Smooth muscle cell (in vitro differentiated cells): ENCODE measurements around the gene SLC47A2. TPM values are rescaled to one million over a fixed set of nuclear protein-coding genes. Genes with fewer than 3 reads are reported as not detected.

Experiments
- DNase-seq: peaks from one replicate; lab custom pipeline; 2025; ENCODE audit not compliant: unreplicated experiment; lab: John Stamatoyannopoulos, UW
- H2AFZ ChIP-seq: fragments of 200-600 bp; sonication (generic); 2 replicates; pipeline ENCODE4 v1.6.0; 2016; ENCODE audit warnings: antibody characterized with exemption, low read depth, mild to moderate bottlenecking
- H3F3A ChIP-seq: fragments of 200-600 bp; sonication (generic); 2 replicates; pipeline ENCODE4 v1.6.0; 2017; ENCODE audit warnings: antibody characterized with exemption, low read depth
- H3K27ac ChIP-seq: fragments of 200-600 bp; sonication (generic); 2 replicates; pipeline ENCODE4 v1.5.1; 2016; ENCODE audit warnings: low read depth, mild to moderate bottlenecking
- H3K27me3 ChIP-seq: fragments of 200-600 bp; sonication (generic); 2 replicates; pipeline ENCODE4 v1.6.1; 2016; ENCODE audit warnings: low read depth, mild to moderate bottlenecking
- H3K36me3 ChIP-seq: fragments of 200-600 bp; sonication (generic); 2 replicates; pipeline ENCODE4 v1.5.1; 2016; ENCODE audit warnings: low read depth
- H3K4me1 ChIP-seq: fragments of 200-600 bp; sonication (generic); 2 replicates; pipeline ENCODE4 v1.5.1; 2016; ENCODE audit warnings: low read depth
- H3K4me2 ChIP-seq: fragments of 200-600 bp; sonication (generic); 2 replicates; pipeline ENCODE4 v1.6.0; 2016; ENCODE audit warnings: mild to moderate bottlenecking
- H3K4me3 ChIP-seq: fragments of 200-600 bp; sonication (generic); 2 replicates; pipeline ENCODE4 v1.5.1; 2016; ENCODE audit warnings: mild to moderate bottlenecking
- H3K79me2 ChIP-seq: fragments of 200-600 bp; sonication (generic); 2 replicates; pipeline ENCODE4 v1.6.0; 2016; ENCODE audit warnings: low read depth, mild to moderate bottlenecking
- H3K9ac ChIP-seq: fragments of 200-600 bp; sonication (generic); 2 replicates; pipeline ENCODE4 v1.6.0; 2016; ENCODE audit warnings: low read depth
- H3K9me3 ChIP-seq: fragments of 200-600 bp; sonication (generic); replicated peaks from 2 replicates; pipeline ENCODE4 v1.5.1; 2016; ENCODE audit warnings: low read depth
- H4K20me1 ChIP-seq: fragments of 200-600 bp; sonication (generic); 2 replicates; pipeline ENCODE4 v1.6.0; 2016; ENCODE audit warnings: low read depth
- CTCF ChIP-seq: fragments of 200-600 bp; sonication (generic); IDR thresholded peaks from 2 replicates; pipeline ENCODE4 v1.5.1; 2017; ENCODE audit warnings: borderline replicate concordance, mild to moderate bottlenecking, antibody characterized with exemption; ENCODE audit not compliant: insufficient read depth, poor library complexity, severe bottlenecking
- whole genome bisulfite sequencing: methylation state at CpG from one replicate; pipeline ENCODE4 v1.1.7; 2016; ENCODE audit warnings: low lambda C conversion rate; 5-methylcytosine and 5-hydroxymethylcytosine counted together
- polyA plus RNA-seq: library from polyadenylated mRNA; unstranded; fragments of >200 nt; fragmentation: Nextera tagmentation; extraction: Ambion mirVana; gene quantifications from 2 replicates; pipeline ENCODE4 v1.2.1, GENCODE V29; 2016
- small RNA-seq: library from RNA; depleted of rRNA; stranded (forward); fragments of <200 nt; gene quantifications from one replicate; pipeline ENCODE3, GENCODE V24; 2014
- total RNA-seq: library from RNA; depleted of rRNA; stranded (reverse); fragments of >200 nt; gene quantifications from 2 replicates; pipeline ENCODE4 v1.2.3, GENCODE V29; 2014

The SLC47A2 gene
- total and polyA plus RNA-seq, 2 experiments from 2014 or later, result not detected

GRCh38 chr17:19629449-19629848, 86.9 kb downstream of the SLC47A2 start:
- H3F3A ChIP-seq, result no peaks in the 10 kb centered on the region
- no peaks in the 10 kb centered on the region for H3K4me1 ChIP-seq
- H4K20me1 ChIP-seq, result no peaks in the 10 kb centered on the region
- H3K27me3 ChIP-seq, result no peaks in the 10 kb centered on the region
- H3K27ac ChIP-seq, result no peak overlapping the region
- H3K9me3 ChIP-seq, result no peaks in the 10 kb centered on the region
- 48% methylated on average over 3 of the region's 3 CpGs for WGBS
- no peak overlapping the region for H2AFZ ChIP-seq
- no peak for TF ChIP-seq CTCF
- no peak overlapping the region for H3K9ac ChIP-seq
- no peak overlapping the region for H3K4me3 ChIP-seq
- no peaks in the 10 kb centered on the region for H3K79me2 ChIP-seq
- H3K36me3 ChIP-seq, result no peaks in the 10 kb centered on the region
- no peak for DNase-seq
- no peak overlapping the region for H3K4me2 ChIP-seq

Small RNA genes within 50 kb of the gene (small RNA-seq; reads per million reads assigned to genes)
- gene RF00322, result not detected

Other genes with a start within 250 kb of the SLC47A2 start
- 2.5 and 3.0 TPM in 2 replicates for gene SLC47A1, start 182.7 kb downstream of the SLC47A2 start, total RNA-seq
- 0.39 TPM in 1 of 2 replicates, not detected in the other for gene SLC47A1, start 182.7 kb downstream of the SLC47A2 start, polyA plus RNA-seq
- 26.9 and 60.3 TPM in 2 replicates for gene ALDH3A2, start 67.8 kb downstream of the SLC47A2 start, total RNA-seq
- 13.5 and 17.3 TPM in 2 replicates for gene ALDH3A2, start 67.8 kb downstream of the SLC47A2 start, polyA plus RNA-seq
- 0.18 TPM in 1 of 2 replicates, not detected in the other for gene ALDH3A1, start 31.7 kb upstream of the SLC47A2 start, total RNA-seq
- gene ALDH3A1, start 31.7 kb upstream of the SLC47A2 start, polyA plus RNA-seq, result not detected in 2 replicates
- gene ULK2, start 151.4 kb upstream of the SLC47A2 start, total RNA-seq, result 15.6 and 24.0 TPM in 2 replicates
- gene ULK2, start 151.4 kb upstream of the SLC47A2 start, polyA plus RNA-seq, result 9.7 and 10.3 TPM in 2 replicates